ENCODE results near the gene CCDC116.

The CCDC116 gene

DNA sequence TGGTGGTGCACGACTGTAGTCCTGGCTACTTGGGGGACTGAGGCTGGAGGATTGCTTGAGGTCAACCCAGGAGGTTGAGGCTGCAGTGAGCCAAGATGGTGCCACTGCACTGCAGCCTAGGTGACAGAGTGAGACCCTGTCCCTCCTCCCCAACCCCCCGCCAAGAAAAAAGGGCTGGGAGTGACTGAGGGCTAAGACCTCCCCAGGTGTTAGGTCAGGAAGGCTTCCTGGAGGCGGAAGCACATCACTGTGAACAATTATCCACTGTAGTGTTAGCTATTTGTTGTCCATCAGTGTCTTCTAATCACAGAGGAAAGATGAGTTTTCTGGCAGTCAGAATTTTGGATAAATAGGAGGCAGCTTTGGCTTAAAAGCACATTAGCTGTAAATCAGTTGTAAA is 11.5 kb upstream of the CCDC116 start:
- Histone ChIP-seq H4K20me1 (peaks cover 97 to 100% (median 100%) of the 10 kb centered on the region in 11 experiments), H3K9me3 (replicated peaks in 1 of 11) (no peaks in the 10 kb centered on the region)
- TF ChIP-seq Cebpa-rat (IDR thresholded peaks at IDR 0.05): no peak

GRCh38 chr22:21622011-21622918 is 10.3 kb upstream of the CCDC116 start:
- peaks cover 47 to 92% (median 81%) of the 10 kb centered on the region in 10 experiments for H3K4me1 ChIP-seq
- peak overlapping the region in 6 of 11 experiments; percentile 8 to 49 (median 36); a peak in 9 of 22 replicates for H3K27ac ChIP-seq
- no peak for TF ChIP-seq Cebpa-rat (IDR thresholded peaks at IDR 0.05)
- H3K9ac ChIP-seq: peak overlapping the region in 5 of 11 experiments; percentile 2 to 56 (median 32); a peak in 5 of 22 replicates
- H4K20me1 ChIP-seq: peaks cover 97 to 100% (median 100%) of the 10 kb centered on the region in 11 experiments
- no peak overlapping the region for H3K4me3 ChIP-seq
- peak overlapping the region in 6 of 11 experiments; percentile 33 to 82 (median 64); a peak in 11 of 22 replicates for H3K4me2 ChIP-seq
- no peaks in the 10 kb centered on the region for H3K9me3 ChIP-seq (replicated peaks in 1 of 11)
- H3K27me3 ChIP-seq: no peaks in the 10 kb centered on the region
- peaks cover 43 to 97% (median 80%) of the 10 kb centered on the region in 11 experiments for H3K36me3 ChIP-seq

More for the DNA sequence above, 11.5 kb upstream of the CCDC116 start:
- peak overlapping the region in 6 of 11 experiments; percentile 3 to 51 (median 34); a peak in 9 of 22 replicates for H3K4me2 ChIP-seq
- 0 out of 22 replicates have a peak overlapping the region, but pooled peaks of 1 of the 11 experiments have one; percentile 18 for H3K27ac ChIP-seq
- H3K27me3 ChIP-seq: no peaks in the 10 kb centered on the region
- no peak overlapping the region for H3K4me3 ChIP-seq
- peak overlapping the region in 2 of 11 experiments; percentile 0 to 40; a peak in 3 of 22 replicates for H3K9ac ChIP-seq
- peaks cover 40 to 87% (median 75%) of the 10 kb centered on the region in 11 experiments for H3K36me3 ChIP-seq
- H3K4me1 ChIP-seq: peaks cover 49 to 92% (median 79%) of the 10 kb centered on the region in 10 experiments

DNA sequence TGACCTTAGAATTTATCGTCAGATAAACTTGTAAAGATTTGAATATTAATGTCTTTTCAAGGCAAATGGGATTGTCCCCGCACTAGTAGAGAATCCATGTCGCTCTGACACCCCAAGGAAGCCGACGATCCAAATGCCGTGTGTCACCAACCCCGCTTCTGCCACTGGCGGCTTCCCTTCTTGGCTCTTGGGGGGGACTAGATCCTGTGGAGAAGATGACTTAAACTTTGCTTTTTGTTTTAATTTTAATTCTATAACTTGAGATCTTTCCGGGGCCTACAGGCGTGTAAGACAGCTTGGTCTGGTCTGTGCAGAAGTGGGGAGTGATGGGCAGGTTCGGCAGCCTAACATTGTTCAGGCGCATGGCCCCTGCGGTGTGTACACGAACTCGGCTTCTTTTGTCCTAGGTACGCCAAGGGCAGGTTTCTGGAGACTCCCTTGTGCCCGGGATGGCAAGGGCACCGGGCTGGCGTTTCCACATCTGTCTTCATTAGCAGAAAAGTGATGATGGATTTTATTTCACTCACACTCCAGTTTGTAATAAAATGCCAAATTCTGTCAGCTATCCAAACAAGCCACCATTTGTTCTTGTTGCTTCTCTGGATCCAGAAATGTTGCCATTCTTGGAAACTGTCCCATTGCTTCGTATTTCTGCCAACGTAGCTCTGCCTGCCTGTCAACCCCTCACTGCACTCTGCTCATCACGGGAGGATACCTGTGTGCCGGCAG is 9.5 kb upstream of the CCDC116 start:
- Histone ChIP-seq H4K20me1 (peaks cover 96 to 100% (median 100%) of the 10 kb centered on the region in 11 experiments), H3K4me1 (peaks cover 47 to 96% (median 85%) of the 10 kb centered on the region in 10 experiments), H3K9ac (peak overlapping the region in 5 of 11 experiments; percentile 11 to 32 (median 26); a peak in 2 of 22 replicates), H3K27ac (peak overlapping the region in 5 of 11 experiments; percentile 8 to 47 (median 29); a peak in 6 of 22 replicates), H3K9me3 (replicated peaks in 1 of 11) (no peaks in the 10 kb centered on the region), H3K4me3 (no peak overlapping the region), H3K27me3 (no peaks in the 10 kb centered on the region), H3K4me2 (peak overlapping the region in 4 of 11 experiments; percentile 37 to 82 (median 64); a peak in 5 of 22 replicates), H3K36me3 (peaks cover 44 to 97% (median 82%) of the 10 kb centered on the region in 11 experiments)
- TF ChIP-seq Cebpa-rat (IDR thresholded peaks at IDR 0.05): no peak

DNA sequence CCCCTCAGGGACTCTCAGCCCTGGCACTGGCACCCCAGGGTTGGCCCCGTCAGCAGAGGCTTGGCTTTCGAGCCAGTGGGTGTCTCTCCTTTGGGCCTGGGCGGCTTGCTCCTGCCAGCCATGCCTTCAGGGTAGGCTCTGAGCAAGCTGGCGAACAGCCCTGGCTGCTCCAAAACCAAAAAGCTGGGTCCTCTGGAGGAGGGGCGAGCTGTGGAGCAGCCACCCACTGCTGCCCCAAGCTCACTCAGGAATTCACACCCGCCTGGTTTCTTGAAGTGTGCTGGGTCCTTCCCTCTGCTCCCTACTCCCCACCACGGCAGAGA is 9.0 kb upstream of the CCDC116 start:
- TF ChIP-seq Cebpa-rat (IDR thresholded peaks at IDR 0.05): no peak
- Histone ChIP-seq H3K27ac (peak overlapping the region in 6 of 11 experiments; percentile 6 to 47 (median 10); a peak in 6 of 22 replicates), H3K36me3 (peaks cover 43 to 97% (median 82%) of the 10 kb centered on the region in 11 experiments), H3K4me3 (no peak overlapping the region), H4K20me1 (peaks cover 96 to 100% (median 99%) of the 10 kb centered on the region in 11 experiments), H3K4me1 (peaks cover 47 to 100% (median 87%) of the 10 kb centered on the region in 10 experiments), H3K9me3 (replicated peaks in 1 of 11) (no peaks in the 10 kb centered on the region), H3K4me2 (peak overlapping the region in 7 of 11 experiments; percentile 29 to 97 (median 47); a peak in 7 of 22 replicates), H3K27me3 (no peaks in the 10 kb centered on the region), H3K9ac (peak overlapping the region in 5 of 11 experiments; percentile 11 to 31 (median 23); a peak in 1 of 22 replicates)

- Histone ChIP-seq H4K20me1 (peaks cover 92 to 99% (median 95%) of the 10 kb centered on the region in 11 experiments), H3K27ac (peak overlapping the region in 8 of 11 experiments; percentile 6 to 47 (median 27); a peak in 11 of 22 replicates), H3K27me3 (no peaks in the 10 kb centered on the region), H3K9me3 (replicated peaks in 1 of 11) (no peaks in the 10 kb centered on the region), H3K4me3 (no peak overlapping the region), H3K36me3 (peaks cover 37 to 95% (median 79%) of the 10 kb centered on the region in 11 experiments), H3K9ac (peak overlapping the region in 4 of 11 experiments; percentile 10 to 32 (median 17); a peak in 2 of 22 replicates), H3K4me2 (peak overlapping the region in 10 of 11 experiments; percentile 24 to 97 (median 40); a peak in 20 of 22 replicates), H3K4me1 (peaks cover 53 to 99% (median 90%) of the 10 kb centered on the region in 10 experiments)
- TF ChIP-seq Cebpa-rat (IDR thresholded peaks at IDR 0.05): no peak
Observed at GRCh38 chr22:21624120-21624879, 8.3 kb upstream of the CCDC116 start.

- Histone ChIP-seq H3K27me3 (no peaks in the 10 kb centered on the region), H3K9ac (peak overlapping the region in 4 of 11 experiments; percentile 10 to 42 (median 22); a peak in 2 of 22 replicates), H3K36me3 (peaks cover 35 to 87% (median 71%) of the 10 kb centered on the region in 11 experiments), H3K4me2 (peak overlapping the region; percentile 20 to 98 (median 37); a peak in 21 of 22 replicates), H3K4me3 (no peak overlapping the region), H4K20me1 (peaks cover 84 to 90% (median 86%) of the 10 kb centered on the region in 11 experiments), H3K27ac (peak overlapping the region in 7 of 11 experiments; percentile 14 to 47 (median 29); a peak in 8 of 22 replicates), H3K4me1 (peaks cover 54 to 92% (median 85%) of the 10 kb centered on the region in 10 experiments), H3K9me3 (replicated peaks in 1 of 11) (no peaks in the 10 kb centered on the region)
- TF ChIP-seq Cebpa-rat (IDR thresholded peaks at IDR 0.05): no peak
Observed at GRCh38 chr22:21624880-21625791, 7.4 kb upstream of the CCDC116 start.
